Measurements from ENCODE around the gene TIPARP. TPM values are rescaled to one million over a fixed set of nuclear protein-coding genes. Genes with fewer than 3 reads are reported as not detected.
"Not testable (repeated sequence)": the region's sequence is repeated elsewhere in the genome, so short reads cannot be mapped to it uniquely, and the experiment has no call there.

TIPARP gene
- total RNA-seq, 1 experiment from 2014 or later, result 57.9 TPM

- no peak for DNase-seq (ENCODE audit: low read depth)
Observed at GRCh38 chr3:156738251-156738650, 63.9 kb downstream of the TIPARP start.

- DNase-seq (ENCODE audit: low read depth), result no peak
Observed at GRCh38 chr3:156739976-156740375, 65.6 kb downstream of the TIPARP start.

- DNase-seq (ENCODE audit: low read depth), result not testable (repeated sequence)
Observed at GRCh38 chr3:156740581-156740980, 66.2 kb downstream of the TIPARP start.

GRCh38 chr3:156741935-156742334, 67.5 kb downstream of the TIPARP start:
- DNase-seq (ENCODE audit: low read depth), result no peak

- DNase-seq (ENCODE audit: low read depth), result no peak
Observed at GRCh38 chr3:156742401-156742800, 68.0 kb downstream of the TIPARP start.

- no peak for DNase-seq (ENCODE audit: low read depth)
Observed at GRCh38 chr3:156743859-156744258, 69.5 kb downstream of the TIPARP start.

GRCh38 chr3:156744631-156745030, 70.2 kb downstream of the TIPARP start:
- no peak for DNase-seq (ENCODE audit: low read depth)

GRCh38 chr3:156745766-156746165, 71.4 kb downstream of the TIPARP start:
- DNase-seq (ENCODE audit: low read depth), result no peak

GRCh38 chr3:156747046-156747445, 72.7 kb downstream of the TIPARP start:
- DNase-seq (ENCODE audit: low read depth), result no peak

GRCh38 chr3:156749244-156749643, 74.9 kb downstream of the TIPARP start:
- no peak for DNase-seq (ENCODE audit: low read depth)

- DNase-seq (ENCODE audit: low read depth), result no peak
Observed at GRCh38 chr3:156750191-156750873, 75.9 kb downstream of the TIPARP start.

- DNase-seq (ENCODE audit: low read depth), result peak; percentile 30
Observed at GRCh38 chr3:156750874-156751245, 76.5 kb downstream of the TIPARP start.

GRCh38 chr3:156751461-156752025, 77.2 kb downstream of the TIPARP start:
- peak; percentile 69 for DNase-seq (ENCODE audit: low read depth)

Other genes with a start within 250 kb of the TIPARP start
- 563 and 655 TPM in 2 replicates for gene SSR3, start 119.5 kb upstream of the TIPARP start, total RNA-seq (2014; rRNA removed; shearing (Covaris generic))
- gene LEKR1, start 151.8 kb downstream of the TIPARP start, total RNA-seq (2014; rRNA removed; shearing (Covaris generic)), result 0.20 TPM in 1 of 2 replicates, not detected in the other

Data from HT1080 (cell line).